Hepatocyte (in vitro differentiated cells): ENCODE data around the gene RASSF4.

Experiments used
- EZH2 ChIP-seq: fragments of 200-600 bp; sonication (generic); IDR thresholded peaks from 2 replicates; pipeline ENCODE4 v1.6.1; 2016; ENCODE audit warnings: antibody characterized with exemption, mild to moderate bottlenecking, borderline replicate concordance
- EZH2phosphoT487 ChIP-seq: fragments of 200-600 bp; sonication (generic); IDR thresholded peaks from one replicate; pipeline ENCODE4 v1.6.1; 2018; ENCODE audit warnings: antibody characterized with exemption, mild to moderate bottlenecking, low read depth, moderate library complexity; ENCODE audit not compliant: unreplicated experiment, severe bottlenecking
- TF ChIP-seq, protein P1 (sequence below): fragments of 200-600 bp; sonication (generic); IDR thresholded peaks from 2 replicates; pipeline ENCODE4 v1.5.1; 2016; ENCODE audit warnings: antibody characterized with exemption, mild to moderate bottlenecking; ENCODE audit not compliant: poor library complexity

DNA sequence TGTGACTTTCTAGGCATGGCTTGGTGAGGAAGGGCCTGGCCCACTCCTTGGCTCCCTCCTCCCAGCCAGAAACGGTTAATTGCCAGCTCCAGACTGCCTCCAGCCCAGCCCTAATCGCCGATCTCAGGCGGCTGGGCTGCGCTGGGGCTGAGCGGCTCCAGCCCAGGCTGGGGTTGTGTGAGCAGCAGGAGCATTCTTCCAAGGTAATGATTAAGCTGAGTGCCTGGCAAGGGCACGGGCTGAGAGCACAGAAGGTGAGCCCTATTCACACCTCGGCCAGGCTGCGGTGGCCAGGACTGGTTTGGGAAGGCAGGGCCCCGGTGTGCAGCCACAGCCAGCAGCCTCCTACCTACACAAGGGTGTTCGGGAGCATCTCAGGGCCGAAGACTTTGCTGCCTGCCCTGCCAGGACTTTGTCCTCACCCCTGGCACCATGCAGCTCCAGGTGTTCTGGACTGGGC, 48.5 kb upstream of the RASSF4 start, which contains the start of gene TMEM72:
- TF ChIP-seq, protein P1, sequence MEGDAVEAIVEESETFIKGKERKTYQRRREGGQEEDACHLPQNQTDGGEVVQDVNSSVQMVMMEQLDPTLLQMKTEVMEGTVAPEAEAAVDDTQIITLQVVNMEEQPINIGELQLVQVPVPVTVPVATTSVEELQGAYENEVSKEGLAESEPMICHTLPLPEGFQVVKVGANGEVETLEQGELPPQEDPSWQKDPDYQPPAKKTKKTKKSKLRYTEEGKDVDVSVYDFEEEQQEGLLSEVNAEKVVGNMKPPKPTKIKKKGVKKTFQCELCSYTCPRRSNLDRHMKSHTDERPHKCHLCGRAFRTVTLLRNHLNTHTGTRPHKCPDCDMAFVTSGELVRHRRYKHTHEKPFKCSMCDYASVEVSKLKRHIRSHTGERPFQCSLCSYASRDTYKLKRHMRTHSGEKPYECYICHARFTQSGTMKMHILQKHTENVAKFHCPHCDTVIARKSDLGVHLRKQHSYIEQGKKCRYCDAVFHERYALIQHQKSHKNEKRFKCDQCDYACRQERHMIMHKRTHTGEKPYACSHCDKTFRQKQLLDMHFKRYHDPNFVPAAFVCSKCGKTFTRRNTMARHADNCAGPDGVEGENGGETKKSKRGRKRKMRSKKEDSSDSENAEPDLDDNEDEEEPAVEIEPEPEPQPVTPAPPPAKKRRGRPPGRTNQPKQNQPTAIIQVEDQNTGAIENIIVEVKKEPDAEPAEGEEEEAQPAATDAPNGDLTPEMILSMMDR: no peak
- TF ChIP-seq EZH2 (no peak), EZH2phosphoT487 (no peak)
